Measurements from ENCODE around the gene TMEM201. TPM values are rescaled to one million over a fixed set of nuclear protein-coding genes. Genes with fewer than 3 reads are reported as not detected.
A peak's percentile ranks its signal among the peaks of the same experiment; 100 is the strongest.

TMEM201 gene
- total RNA-seq, 4 donors from 2014 or later: 7.0 to 12.4 (median 9.7) TPM

GRCh38 chr1:9651565-9652378 is 63.1 kb downstream of the TMEM201 start, which contains the start of gene PIK3CD:
TSS of gene PIK3CD (plus strand) at chr1:9651731. CDS start at chr1:9710456, 58,725 bp downstream.
- TF ChIP-seq POLR2A (IDR thresholded peaks at IDR 0.05) (no peak), CTCF (IDR thresholded peaks at IDR 0.05) (no peak)
- intact Hi-C loops (cut with DNase I; ENCODE audit: low total_unique reads): no loop called here
- whole genome bisulfite sequencing, 2 donors: 0 to 1% methylated on average over 33 to 57 of the region's 94 CpGs
- peak within 1 kb of the TSS; percentile 48 for H3K4me3 ChIP-seq (ENCODE audit: low read depth, poor library complexity, severe bottlenecking)
- no peak for DNase-seq (ENCODE audit: low spot score in 2 of 2)

- 10 to 13% methylated on average over 48 to 55 of the region's 55 CpGs for WGBS, 2 donors
- intact Hi-C loops (cut with DNase I; ENCODE audit: low total_unique reads): no loop called here
- H3K4me3 ChIP-seq (ENCODE audit: low read depth, poor library complexity, severe bottlenecking): peak overlapping the region; percentile 48
- no peak for DNase-seq (ENCODE audit: low spot score in 2 of 2)
- TF ChIP-seq POLR2A (IDR thresholded peaks at IDR 0.05) (no peak), CTCF (IDR thresholded peaks at IDR 0.05) (no peak)
Observed at GRCh38 chr1:9652379-9653209, 63.9 kb downstream of the TMEM201 start.

- intact Hi-C loops (cut with DNase I; ENCODE audit: low total_unique reads): no loop called here
- WGBS, 2 donors: 63 to 72% methylated on average over 11 of the region's 11 CpGs
- no peak overlapping the region for H3K4me3 ChIP-seq (ENCODE audit: low read depth, poor library complexity, severe bottlenecking)
Observed at GRCh38 chr1:9653210-9653490, 64.4 kb downstream of the TMEM201 start.

GRCh38 chr1:9653491-9654050 is 64.9 kb downstream of the TMEM201 start:
- no peak for TF ChIP-seq CTCF (IDR thresholded peaks at IDR 0.05)
- TF ChIP-seq POLR2A (IDR thresholded peaks at IDR 0.05): no peak
- H3K4me3 ChIP-seq (ENCODE audit: low read depth, poor library complexity, severe bottlenecking): no peak overlapping the region
- intact Hi-C loops (cut with DNase I; ENCODE audit: low total_unique reads): no loop called here

More at GRCh38 chr1:9653210-9653490, 64.4 kb downstream of the TMEM201 start:
- no peak for TF ChIP-seq POLR2A (IDR thresholded peaks at IDR 0.05)
- no peak for TF ChIP-seq CTCF (IDR thresholded peaks at IDR 0.05)
- DNase-seq (ENCODE audit: low spot score in 2 of 2): no peak

GRCh38 chr1:9654051-9654833 is 65.5 kb downstream of the TMEM201 start:
- 76 to 78% methylated on average over 25 of the region's 25 CpGs for WGBS, 2 donors
- no peak for DNase-seq (ENCODE audit: low spot score in 2 of 2)
- TF ChIP-seq POLR2A (IDR thresholded peaks at IDR 0.05): no peak
- no peak for TF ChIP-seq CTCF (IDR thresholded peaks at IDR 0.05)
- intact Hi-C loops (cut with DNase I; ENCODE audit: low total_unique reads): no loop called here
- H3K4me3 ChIP-seq (ENCODE audit: low read depth, poor library complexity, severe bottlenecking): no peak overlapping the region

More at GRCh38 chr1:9653491-9654050, 64.9 kb downstream of the TMEM201 start:
- no peak for DNase-seq (ENCODE audit: low spot score in 2 of 2)
- 61 to 78% methylated on average over 10 of the region's 10 CpGs for WGBS, 2 donors
